ENCODE data around the gene SPEM2.

GRCh38 chr17:7380855-7381683, 44.3 kb upstream of the SPEM2 start, which contains the start of gene TNK1:
- TF ChIP-seq CTCF (IDR thresholded peaks at IDR 0.05; ENCODE audit: poor library complexity) (no peak), EZH2 (IDR thresholded peaks at IDR 0.05; ENCODE audit: borderline replicate concordance) (no peak)
